IPS-NIHi7 (cell line): ENCODE measurements around the gene YJU2.
"Not testable (repeated sequence)": the region's sequence is repeated elsewhere in the genome, so short reads cannot be mapped to it uniquely, and the experiment has no call there.

ENCODE experiments used
- DNase-seq: peaks from one replicate; pipeline ENCODE4 v3.0.0; 2012; ENCODE audit warnings: mixed read lengths; ENCODE audit errors: extremely low spot score

The YJU2 gene

DNA sequence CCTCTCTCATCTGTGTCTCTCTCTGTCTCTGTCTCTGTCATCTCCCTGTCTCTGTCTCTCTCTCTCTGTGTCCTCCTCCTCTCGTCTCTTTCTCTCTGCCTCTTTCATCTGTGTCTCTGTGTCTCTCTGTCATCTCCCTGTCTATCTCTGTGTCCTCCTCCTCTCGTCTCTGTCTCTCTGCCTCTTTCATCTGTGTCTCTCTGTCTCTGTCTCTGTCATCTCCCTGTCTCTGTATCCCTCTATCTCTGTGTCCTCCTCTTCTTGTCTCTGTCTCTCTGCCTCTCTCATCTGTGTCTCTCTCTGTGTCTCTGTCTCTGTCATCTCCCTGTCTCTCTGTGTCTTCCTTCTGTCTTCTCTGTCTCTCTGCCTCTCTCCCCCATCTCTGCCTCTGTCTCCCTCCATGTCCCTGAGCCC is 18.1 kb upstream of the YJU2 start:
- DNase-seq, result no peak

DNA sequence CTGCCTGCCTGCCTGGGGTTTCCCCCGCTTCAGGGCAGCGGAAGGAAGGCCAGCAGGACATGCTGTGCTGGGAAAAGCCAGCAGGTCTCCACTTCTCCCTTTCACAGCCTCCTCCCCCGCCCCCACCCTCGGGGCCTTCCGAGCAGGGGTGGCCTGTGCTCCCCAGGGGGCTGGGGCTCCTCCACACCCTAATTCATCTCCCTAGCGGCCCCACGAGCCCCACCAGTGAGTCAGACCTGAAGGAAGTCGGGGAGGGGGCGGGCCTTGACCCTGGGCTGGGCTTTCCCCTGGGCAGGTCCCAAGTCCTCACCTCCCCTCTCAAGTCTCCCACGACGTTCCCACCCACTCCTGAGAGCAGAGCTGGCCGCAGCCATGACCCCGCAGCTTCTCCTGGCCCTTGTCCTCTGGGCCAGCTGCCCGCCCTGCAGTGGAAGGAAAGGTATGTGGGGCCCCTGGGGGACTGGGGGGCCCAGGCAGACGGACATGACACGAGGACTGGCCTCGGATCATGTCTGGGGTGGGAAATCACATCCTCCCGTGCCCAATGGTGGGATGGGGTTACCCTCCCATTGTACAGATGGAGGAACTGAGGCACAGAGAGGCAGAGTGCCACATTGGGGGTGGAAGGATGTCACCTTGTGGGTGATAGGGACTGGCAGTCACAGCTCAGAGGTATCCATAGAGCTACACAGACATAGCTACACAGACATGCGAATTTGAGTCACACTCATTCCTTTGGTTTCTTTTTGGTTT is 17.5 kb upstream of the YJU2 start, which contains the start of gene EBI3:
Gene EBI3 (plus strand): TSS at position 345 of the 753 bp plus-strand sequence. CDS start 28 bp downstream, at position 373.
- no peak for DNase-seq

DNA sequence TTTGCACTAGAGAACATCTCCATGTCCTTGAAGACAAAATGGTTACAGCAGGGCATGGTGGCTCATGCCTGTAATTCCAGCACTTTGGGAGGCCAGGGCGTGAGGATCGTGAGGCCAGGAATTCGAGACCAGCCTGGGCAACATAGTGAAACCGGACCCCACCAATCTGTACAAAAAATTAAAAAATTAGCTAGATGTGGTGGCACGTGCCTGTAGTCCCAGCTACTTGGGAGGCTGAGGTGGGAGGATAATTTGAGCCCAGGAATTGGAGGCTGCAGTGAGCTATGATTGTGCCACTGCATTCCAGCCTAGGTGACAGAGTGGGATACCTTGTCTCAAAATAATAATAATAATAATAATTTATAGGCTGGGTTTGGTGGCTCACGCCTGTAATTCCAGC is 16.6 kb upstream of the YJU2 start:
- DNase-seq, result not testable (repeated sequence)

DNA sequence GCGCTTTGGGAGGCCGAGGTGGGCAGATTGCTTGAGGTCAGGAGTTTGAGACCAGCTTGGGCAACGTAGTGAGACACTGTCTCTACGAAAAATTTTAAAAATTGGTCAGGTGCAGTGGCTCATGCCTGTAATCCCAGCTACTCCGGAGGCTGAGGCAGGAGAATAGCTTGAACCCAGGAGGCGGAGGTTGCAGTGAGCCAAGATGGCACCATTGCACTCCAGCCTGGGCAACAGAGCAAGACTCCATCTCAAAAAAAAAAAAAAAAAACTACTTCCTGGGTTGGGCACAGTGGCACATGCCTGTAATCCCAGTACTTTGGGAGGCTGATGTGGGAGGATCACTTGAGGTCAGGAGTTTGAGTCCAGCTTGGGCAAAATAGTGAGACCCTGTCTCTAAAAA is 15.4 kb upstream of the YJU2 start:
- not testable (repeated sequence) for DNase-seq

DNA sequence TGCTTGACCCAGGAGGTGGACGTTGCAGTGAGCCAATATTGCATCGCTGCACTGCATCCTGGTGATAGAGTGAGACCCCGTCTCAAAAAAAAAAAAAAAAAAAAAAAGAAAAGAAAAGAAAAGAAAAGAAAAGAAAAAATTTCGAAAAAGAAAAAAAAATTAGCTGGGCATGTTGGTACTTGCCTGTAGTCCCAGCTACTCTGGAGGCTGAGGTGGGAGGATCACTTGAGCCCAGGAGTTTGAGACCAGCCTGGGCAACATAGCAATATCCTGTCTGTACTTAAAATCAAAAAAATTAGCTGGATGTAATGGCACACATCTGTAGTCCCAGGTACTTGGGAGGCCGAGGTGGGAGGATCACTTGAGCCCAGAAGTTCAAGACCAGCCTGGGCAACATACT is 14.7 kb upstream of the YJU2 start:
- not testable (repeated sequence) for DNase-seq

DNA sequence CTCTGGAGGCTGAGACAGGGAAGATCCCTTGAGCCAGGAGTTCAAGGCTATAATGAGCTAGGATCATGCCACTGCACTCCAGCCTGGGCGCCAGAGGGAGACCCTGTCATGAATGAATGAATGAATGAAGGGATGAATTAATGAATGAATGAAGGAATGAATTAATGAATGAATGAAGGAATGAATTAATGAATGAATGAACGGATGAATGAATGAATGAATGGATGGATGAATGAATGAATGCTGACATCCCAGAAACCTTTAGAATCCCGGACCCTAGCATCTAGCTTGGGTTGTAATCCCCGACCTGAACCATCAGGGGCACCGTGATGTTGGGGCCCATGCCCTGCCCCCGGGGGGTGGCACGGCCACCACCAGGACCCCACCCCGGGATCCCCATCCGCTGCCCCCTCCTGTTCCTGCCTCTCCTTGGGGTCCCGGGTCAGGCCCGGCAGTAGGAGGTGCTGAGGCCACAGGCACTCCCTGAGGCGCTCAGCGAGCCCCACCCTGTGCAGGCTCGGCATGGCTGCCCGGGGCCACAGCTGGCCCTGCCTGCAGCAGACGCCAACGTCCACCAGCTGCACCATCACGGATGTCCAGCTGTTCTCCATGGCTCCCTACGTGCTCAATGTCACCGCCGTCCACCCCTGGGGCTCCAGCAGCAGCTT is 14.1 kb upstream of the YJU2 start:
- DNase-seq, result no peak

DNA sequence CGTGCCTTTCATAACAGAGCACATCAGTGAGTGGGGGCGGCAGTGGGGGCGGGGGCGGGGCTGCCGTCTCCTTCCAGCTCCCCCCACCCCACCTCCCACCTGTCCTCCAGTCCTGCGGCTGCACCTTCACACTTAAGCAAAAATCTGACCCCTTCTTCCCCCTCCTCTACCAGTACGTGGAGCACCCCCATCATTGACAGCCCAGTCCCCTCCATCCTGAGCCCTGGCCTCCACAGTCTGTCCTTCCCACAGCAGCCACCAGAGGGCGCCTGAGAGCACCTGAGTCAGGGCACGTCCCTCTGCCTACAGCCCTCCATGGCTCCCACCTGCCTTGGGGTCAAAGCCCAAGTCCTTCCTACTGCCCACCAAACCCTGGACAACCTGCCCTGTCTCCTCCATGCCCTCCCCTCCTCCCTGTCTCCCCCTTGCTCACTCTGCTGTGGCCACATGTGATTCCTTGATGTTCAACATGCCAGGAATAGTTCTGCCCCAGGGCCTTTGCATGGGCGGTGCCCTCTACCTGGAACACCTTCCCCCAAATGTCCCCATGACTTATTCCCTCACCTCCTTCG is 13.5 kb upstream of the YJU2 start:
- DNase-seq, result peak; percentile 74

DNA sequence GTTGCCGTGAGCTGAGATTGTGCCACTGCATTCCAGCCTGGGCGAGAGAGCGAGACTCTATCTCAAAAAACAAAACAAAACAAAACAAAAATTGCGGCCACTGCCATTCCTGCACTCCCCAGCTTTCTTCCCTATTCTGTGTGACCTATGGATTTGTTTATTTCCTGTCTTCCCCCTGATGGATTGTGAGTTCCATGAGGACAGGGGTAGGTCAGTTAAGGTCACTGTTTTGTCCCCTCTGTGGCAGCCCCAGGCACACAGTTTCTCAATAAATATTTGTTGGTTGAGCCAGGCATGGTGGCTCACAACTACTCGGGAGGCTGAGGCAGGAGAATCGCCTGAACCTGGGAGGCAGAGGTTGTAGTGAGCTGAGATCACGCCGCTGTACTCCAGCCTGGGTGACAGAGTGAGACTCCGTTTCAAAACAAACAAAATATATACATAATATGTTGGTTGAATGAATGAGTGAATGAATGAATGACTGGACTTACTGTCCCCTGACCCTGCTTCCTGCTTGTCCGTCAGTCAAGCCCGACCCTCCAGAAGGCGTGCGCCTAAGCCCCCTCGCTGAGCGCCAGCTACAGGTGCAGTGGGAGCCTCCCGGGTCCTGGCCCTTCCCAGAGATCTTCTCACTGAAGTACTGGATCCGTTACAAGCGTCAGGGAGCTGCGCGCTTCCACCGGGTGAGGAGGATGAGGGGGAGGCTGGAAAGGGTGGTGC is 12.6 kb upstream of the YJU2 start:
- no peak for DNase-seq

DNA sequence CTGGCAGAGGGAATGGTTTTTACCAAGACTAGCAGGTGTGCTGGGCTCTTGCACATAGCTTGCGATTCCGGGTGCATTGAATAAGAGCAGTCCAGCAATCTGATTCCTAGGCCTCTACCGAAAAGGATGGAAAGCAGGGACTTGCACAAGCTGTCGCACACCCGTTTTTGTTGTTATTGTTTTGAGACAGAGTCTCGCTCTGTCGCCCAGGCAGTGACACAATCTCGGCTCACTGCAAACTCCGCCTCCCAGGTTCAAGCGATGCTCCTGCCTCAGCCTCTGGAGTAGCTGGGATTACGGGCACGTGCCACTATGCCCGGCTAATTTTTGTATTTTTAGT is 12.0 kb upstream of the YJU2 start:
- no peak for DNase-seq

DNA sequence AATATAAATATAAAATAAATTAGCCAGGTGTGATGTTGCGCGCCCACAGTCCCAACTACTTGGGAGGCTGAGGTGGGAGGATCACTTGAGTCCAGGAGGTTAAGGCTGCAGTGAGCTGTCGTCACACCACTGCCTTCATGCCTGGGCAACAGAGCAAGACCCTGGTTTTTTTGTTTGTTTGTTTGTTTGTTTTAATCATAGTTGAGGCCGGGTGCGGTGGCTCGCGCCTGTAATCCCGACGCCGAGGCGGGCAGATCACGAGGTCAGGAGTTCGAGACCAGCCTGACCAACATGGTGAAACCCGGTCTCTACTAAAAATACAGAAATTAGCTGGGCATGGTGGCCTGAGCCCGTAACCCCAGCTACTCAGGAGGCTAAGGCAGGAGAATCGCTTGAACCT is 9.4 kb upstream of the YJU2 start:
- not testable (repeated sequence) for DNase-seq

DNA sequence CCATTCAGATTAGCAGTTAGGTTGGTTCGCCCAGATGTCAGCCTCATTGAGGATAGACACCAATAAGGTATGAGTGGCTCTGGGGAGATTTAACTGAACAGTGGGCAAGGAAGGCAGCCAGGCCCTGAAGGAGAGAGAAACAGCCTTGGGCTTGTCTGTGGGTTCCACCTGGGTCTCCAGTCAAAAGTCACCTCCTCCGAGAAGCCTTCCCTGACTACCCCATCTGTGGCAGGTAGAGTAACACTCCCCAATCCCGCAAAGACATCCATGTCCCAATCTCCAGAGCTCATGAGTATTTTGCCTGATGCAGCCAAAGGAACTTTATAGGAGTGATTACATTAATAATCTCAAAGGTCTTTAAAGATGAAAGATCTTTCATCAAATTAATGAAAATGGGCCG is 8.0 kb upstream of the YJU2 start:
- DNase-seq, result peak; percentile 4

DNA sequence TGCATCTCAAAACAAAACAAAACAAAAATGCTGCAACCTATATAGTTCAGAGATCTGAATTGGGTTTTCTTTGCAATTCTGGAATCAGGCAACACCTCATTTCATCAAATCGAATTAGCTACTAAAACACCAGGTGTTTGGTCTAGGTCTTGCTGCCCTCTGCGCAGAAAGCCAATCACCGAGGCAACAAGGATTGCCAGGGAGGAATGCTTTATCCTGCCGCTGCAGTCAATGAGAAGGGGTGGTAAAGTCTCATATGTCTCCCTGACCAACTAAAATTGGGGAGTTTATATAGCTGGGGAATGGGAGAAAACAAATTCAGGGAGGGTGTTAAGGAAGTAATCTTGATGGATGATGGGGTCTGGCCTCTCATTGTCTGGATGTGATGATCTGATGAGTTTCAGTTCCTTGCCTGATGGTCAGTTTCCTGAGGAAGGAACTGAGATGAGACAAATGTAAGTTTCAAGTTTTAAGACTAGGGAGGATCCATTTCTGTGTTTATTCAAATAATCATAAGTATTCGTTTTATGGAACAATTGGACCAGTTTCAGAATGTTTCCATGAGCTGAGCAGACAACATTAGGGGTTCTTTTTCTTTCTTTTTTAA is 5.0 kb upstream of the YJU2 start:
- no peak for DNase-seq

DNA sequence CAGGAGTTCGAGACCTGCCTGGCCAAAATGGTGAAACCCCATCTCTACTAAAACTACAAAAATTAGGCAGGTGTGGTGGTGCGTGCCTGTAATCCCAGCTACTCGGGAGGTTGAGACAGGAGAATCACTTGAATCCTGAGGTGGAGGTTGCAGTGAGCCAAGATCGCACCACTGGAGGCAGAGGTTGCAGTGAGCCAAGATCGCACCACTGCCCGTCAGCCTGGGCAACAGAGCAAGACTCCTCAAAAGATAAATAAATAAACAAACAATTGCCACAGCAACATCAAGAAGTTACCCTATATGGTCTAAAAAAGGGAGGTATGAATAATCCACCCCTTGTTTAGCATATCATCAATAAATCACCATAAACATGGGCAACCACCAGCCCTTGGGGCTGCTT is 942 bp upstream of the YJU2 start:
- DNase-seq, result not testable (repeated sequence)

DNA sequence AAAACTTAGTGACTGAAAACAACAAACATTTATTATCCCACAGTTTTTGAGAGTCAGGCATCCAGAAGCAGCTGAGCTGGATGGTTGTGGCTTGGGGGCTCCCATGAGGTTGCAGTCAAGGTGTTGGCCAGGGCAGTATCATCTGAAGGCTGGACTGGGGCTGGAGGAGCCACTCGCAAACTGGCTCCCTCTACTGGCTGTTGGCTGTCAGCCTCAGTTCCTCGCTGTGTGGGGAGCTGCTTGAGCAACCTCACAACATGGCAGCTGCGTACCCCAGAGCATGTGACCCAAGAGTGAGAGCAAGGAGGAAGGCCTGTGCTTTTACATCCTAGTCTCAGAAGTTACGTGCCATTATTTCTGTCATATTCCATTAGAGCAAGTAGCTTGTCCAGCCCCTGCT is 9.7 kb downstream of the YJU2 start:
- DNase-seq, result peak; percentile 10

DNA sequence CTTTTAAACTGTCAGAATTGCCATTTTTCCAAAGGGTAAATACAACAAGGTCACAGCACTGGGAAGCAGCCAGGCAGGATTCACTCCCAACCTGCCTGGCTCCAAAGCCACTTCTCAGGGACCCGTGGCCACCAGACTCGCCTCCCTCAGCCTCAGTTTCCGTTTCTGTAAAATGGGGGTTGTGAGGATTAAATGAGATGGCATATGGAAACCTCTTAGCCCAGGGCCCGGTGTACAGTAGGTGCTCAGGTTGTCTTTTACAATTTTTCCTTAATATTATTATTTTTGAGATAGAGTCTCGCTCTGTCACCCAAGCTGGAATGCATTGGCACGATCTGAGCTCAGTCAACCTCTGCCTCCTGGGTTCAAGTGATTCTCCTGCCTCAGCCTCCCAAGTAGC is 10.1 kb downstream of the YJU2 start:
- no peak for DNase-seq

DNA sequence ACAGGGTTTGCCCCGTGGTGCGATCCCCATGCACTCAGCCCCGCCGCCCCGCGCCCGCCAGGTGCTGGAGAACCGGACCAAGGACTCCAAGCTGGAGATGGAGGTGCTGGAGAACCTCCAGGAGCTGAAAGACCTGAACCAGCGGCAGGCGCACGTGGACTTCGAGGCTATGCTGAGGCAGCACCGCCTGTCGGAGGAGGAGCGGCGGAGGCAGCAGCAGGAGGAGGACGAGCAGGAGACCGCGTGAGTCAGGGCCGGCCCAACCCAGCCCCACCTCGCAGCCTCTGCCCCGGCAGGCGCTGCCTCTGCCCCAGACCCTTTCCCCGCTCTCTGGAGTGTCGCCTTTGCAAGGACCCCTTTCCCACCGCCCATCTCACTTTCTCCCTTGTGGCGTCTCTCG is 11.3 kb downstream of the YJU2 start:
- DNase-seq, result no peak

DNA sequence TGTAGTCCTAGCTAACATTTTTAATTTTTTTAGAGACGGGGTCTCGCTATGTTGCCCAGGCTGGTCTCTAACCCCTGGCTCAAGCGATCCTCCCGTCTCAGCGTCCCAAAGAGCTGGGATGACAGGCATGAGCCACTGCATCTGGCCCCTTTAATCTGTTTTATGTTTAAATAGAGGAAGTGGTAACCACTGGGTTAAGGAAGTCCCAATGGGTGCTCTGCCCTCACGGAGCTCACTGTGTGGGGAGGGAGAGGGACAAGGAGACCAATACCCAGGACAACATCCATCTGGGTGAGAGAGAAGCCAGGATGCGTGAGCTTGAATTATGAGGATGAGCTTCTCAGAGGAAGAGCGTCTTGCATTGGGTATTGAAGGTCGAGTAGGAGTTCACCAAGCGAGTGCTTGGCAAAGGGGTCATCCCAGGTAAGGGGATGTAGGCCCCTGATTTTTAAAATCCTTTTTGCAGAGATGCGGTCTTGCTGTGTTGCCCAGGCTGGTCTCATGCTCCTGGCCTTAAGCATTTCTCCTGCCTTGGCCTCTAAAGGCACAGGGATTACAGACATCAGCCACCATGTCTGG is 13.8 kb downstream of the YJU2 start:
- DNase-seq, result no peak

DNA sequence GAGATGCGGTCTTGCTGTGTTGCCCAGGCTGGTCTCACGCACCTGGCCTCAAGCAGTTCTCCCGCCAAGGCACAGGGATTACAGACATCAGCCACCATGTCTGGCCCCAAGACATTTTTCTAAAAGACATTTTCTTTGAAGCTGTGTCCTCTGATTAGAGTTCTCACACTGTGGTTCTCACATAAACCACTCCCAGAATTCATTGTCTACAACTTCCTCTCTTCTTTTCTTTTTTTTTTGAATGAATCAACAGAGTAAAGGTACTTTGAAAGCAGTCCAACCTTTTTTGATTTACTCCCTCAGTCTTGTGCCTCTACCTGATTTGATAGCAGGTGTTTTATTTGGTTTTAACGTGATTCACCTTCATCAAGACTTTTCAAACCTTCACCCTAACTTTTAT is 17.9 kb downstream of the YJU2 start:
- DNase-seq, result no peak

DNA sequence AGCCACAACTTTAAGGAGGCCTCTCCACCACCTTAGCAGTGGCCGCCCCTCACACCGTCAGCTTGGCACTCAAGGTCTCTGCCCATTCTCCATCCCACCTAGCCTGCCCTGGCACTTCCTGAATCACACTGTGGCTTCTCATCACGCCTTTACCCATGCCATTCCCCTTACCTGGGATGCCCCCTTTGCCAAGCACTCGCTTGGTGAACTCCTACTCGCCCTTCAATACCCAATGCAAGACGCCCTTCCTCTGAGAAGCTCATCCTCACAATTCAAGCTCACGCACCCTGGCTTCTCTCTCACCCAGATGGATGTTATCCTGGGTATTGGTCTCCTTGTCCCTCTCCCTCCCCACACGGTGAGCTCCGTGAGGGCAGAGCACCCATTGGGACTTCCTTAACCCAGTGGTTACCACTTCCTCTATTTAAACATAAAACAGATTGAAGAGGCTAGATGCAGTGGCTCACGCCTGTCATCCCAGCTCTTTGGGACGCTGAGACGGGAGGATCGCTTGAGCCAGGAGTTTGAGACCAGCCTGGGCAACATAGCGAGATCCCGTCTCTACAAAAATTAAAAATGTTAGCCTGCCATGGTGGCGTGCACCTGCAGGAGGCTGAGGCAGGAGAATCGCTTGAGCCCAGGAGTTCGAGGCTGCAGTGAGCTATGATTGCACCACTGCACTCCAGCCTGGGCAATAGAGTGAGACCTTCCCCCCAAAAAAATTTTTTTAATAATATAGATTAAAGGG is 19.5 kb downstream of the YJU2 start:
- no peak for DNase-seq

DNA sequence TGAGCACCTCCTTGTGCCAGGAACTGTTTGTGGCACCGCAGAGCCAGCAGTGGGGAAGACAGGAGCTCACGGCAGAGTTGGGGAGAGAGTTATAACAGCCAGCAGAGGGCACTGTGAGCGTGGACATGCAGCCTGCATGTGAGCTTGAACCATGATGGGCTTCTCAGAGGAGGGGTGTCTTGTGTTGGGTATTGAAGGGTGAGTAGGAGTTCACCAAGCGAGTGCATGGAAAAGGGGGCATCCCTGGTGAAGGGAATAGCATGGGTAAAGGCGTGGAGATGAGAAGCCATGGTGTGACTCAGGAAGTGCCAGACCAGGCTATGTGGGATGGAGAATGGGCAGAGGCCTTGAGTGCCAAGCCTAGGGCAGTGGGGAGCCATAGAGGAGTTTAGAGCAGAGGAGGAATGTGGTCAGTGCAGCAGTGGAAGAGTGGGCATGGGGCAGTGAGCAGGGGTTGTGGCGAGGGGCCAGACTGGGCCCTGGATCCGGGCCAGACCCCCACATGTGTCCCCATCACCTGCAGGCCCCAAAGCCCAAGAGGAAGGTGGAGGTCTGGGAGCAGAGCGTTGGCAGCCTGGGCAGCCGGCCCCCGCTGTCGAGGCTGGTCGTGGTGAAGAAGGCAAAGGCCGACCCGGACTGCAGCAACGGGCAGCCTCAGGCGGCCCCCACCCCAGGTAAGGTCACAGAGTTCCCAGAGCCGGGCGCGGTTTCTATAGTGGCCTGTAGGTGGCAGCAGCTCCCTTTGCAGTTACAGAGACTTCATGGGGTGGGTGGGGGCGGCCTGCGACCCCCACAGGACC is 20.4 kb downstream of the YJU2 start:
- DNase-seq, result peak; percentile 90
